ENCODE results near the gene HSD11B2.
"Not testable (repeated sequence)": the region's sequence is repeated elsewhere in the genome, so short reads cannot be mapped to it uniquely, and the experiment has no call there.

The HSD11B2 gene

GRCh38 chr16:67413978-67414911, 16.7 kb upstream of the HSD11B2 start:
- DNase-seq (ENCODE audit: low read depth, low spot score) = no peak

- DNase-seq (ENCODE audit: low read depth, low spot score) = not testable (repeated sequence)
Observed at GRCh38 chr16:67415421-67415820, 15.5 kb upstream of the HSD11B2 start.

- no peak for DNase-seq (ENCODE audit: low read depth, low spot score)
Observed at GRCh38 chr16:67415872-67416793, 14.8 kb upstream of the HSD11B2 start, which contains the start of gene ZDHHC1. TSS of gene ZDHHC1 (minus strand) at chr16:67416477. CDS start at chr16:67407775, 8,702 bp downstream.

GRCh38 chr16:67417333-67418061, 13.4 kb upstream of the HSD11B2 start:
- no peak for DNase-seq (ENCODE audit: low read depth, low spot score)

DNA sequence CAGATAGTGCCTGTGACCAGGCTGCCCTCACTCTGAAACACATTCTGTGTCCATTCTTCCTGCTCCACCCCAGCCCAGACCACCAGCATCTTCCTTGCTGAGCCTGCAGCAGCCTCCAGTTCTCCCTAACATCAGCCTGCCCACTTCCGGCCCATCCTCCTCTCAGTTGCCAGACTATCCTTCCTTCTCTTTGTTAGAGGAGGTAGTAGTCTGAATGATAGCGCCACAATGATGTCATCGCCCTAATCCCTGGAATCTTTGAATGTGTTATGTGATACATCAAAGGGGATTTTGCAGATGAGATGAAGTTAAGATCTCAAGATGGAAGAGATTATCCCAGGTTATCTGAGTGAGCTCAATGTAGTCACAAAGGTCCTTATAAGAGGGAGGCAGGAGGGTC, 11.4 kb upstream of the HSD11B2 start:
- no peak for DNase-seq (ENCODE audit: low read depth, low spot score)

- no peak for DNase-seq (ENCODE audit: low read depth, low spot score)
Observed at GRCh38 chr16:67419931-67420330, 11.0 kb upstream of the HSD11B2 start.

- DNase-seq (ENCODE audit: low read depth, low spot score) = no peak
Observed at GRCh38 chr16:67421030-67421429, 9.9 kb upstream of the HSD11B2 start.

DNA sequence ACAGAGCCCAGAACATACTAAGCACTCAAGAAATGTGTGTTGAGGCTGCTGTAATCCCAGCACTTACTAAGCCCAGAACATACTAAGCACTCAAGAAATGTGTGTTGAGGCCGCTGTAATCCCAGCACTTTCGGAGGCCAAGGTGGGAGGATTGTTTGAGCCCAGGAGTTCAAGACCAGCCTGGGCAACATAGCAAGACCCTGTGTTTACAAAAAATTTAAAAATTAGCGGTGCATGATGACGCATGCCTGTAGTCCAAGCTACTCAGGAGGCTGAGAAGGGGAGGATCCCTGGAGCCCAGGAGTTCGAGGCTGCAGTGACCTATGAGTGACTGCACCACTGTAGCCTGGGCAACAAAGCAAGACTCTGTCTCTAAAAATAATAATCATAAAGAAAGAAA, 7.9 kb upstream of the HSD11B2 start:
- no peak for DNase-seq (ENCODE audit: low read depth, low spot score)

- no peak for DNase-seq (ENCODE audit: low read depth, low spot score)
Observed at GRCh38 chr16:67423611-67424260, 7.2 kb upstream of the HSD11B2 start.

DNA sequence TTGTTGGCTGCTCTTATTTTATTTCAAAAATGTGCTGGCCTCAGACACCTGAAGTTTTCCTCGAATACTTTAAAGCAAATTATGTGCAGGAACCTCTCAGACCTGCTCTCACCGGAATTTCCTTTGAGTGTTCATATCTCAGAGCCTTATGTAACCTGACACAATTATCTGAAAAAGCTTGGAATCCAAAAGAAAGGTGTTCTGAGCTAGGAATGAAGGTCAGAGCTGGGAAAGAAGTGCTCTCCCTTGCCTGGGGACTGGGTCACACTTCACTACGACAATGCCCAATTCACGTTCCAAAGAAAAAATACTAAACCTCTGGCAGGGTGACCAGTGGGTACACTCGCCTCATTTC, 6.7 kb upstream of the HSD11B2 start:
- DNase-seq (ENCODE audit: low read depth, low spot score) = no peak

DNA sequence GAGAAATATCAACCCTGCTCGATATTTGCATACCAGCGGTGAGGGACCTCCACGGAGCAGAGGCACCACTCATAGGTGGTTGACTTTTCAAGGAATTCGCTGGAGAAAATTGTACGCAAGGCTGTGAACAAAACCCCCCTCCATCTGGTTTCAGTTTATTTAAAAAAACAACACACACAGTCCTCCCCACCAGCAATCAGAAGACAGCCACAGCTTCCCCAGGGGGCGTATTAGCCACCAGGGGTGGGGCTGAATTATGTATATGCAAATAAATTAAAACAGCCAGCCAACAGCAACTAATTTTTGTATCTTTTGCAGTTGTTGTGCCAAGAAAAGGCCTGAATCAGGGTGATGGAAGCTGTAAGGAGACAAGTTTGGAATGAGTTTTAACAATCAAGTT, 5.9 kb upstream of the HSD11B2 start:
- no peak for DNase-seq (ENCODE audit: low read depth, low spot score)

DNA sequence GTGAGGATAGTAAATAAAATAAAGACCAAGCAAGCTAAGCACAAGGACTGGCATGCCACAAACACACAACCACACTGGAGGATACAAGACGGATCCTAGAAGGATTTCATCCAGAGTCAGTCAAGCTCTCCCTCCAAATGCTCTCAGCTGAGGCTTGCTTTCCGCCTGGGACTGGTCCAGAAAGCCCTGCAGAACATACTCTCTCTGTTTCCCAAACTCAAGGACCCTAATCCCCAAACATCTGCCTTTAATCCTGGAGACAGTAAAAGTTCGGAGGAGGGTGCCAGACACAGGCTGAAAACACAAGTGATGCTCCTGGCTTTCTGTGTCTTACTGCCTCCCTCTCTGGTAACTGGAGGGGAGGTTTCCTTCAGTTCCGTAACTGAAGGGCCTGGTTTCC, 5.3 kb upstream of the HSD11B2 start:
- no peak for DNase-seq (ENCODE audit: low read depth, low spot score)

- no peak for DNase-seq (ENCODE audit: low read depth, low spot score)
Observed at GRCh38 chr16:67426022-67426421, 4.9 kb upstream of the HSD11B2 start.

GRCh38 chr16:67426950-67427349, 4.0 kb upstream of the HSD11B2 start:
- DNase-seq (ENCODE audit: low read depth, low spot score) = no peak

- peak; percentile 18 for DNase-seq (ENCODE audit: low read depth, low spot score)
Observed at GRCh38 chr16:67428146-67428731, 2.7 kb upstream of the HSD11B2 start.

DNA sequence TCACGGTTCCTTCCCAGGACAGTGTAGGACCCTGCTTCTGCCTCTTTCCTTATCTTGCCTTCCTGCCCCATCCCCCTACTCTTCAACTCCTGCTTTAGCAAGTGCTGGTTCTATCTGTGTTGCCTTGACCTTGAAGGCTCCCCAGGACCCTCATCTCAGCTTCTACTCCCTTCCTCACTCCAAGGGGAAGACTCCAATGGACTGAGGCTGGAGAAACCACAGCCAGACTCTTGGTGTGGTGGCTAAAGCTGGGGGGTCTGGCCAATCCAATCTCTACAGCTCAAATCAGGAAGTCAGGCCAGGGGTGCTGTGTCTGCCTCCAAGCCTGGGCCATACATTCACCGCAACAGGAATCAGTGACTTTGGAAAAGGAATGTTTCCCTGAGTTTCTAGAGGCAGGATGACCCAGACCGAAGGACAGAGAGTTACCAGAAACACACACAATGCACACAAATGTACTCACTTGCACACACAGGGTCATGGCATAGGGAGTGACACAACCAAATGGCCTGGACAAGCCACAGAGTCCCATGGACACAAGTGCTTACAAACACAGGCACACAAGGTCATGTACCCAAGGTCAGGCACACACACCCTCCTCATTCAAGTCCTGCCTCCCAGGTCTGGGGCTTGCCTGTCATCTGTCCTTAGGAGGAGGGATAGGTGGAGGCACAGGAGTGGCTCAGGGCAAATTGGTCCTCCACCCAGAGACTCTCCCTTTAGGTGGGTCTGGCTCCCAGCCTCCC, 1.7 kb upstream of the HSD11B2 start:
- DNase-seq (ENCODE audit: low read depth, low spot score) = no peak

GRCh38 chr16:67429799-67430503, 970 bp upstream of the HSD11B2 start:
- DNase-seq (ENCODE audit: low read depth, low spot score) = no peak

GRCh38 chr16:67430504-67430976, 381 bp upstream of the HSD11B2 start:
- DNase-seq (ENCODE audit: low read depth, low spot score) = no peak

DNA sequence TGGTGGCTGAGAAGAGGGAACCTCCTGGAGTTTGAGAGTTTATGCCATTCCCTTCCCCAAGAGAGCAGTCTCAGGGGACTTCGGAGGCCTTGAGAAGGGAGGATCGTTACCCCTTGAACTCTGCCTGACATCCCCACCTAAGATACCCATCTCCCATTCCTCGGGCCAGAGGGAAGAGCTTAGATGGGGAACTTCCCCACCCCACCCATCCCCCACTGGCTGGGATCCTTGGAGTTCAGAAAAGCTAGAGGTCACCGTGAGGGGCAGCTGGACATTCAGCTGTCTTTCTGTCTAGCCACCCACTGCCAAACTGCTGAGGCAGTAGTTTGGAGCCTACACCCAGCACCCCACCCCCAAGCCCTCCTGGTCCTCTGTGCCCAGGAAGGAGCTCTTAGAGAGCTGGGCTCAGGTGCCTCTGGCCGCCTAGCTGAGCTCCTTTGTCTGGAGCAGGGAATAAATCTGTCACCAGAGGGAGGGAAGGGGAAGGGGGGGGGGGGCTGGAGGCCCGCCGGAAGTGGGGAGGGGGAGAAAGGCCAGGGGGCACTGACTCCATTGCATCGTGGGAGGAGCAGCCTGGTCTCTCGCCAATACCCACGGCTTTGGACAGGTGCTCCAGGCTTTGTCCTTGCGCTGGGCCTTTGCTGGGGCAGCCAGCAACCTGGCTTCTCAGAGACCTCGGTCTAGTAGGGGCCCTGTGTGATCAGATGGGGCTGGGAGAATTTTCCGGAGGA, 1.0 kb downstream of the HSD11B2 start:
- no peak for DNase-seq (ENCODE audit: low read depth, low spot score)
